ENCODE results near the gene USP9X. TPM values are rescaled to one million over a fixed set of nuclear protein-coding genes. Genes with fewer than 3 reads are reported as not detected.

USP9X gene
- total RNA-seq, 4 donors from 2014 or later: 90.3 to 120 (median 110) TPM

GRCh38 chrX:41167888-41168287 is 82.6 kb downstream of the USP9X start:
- ATAC-seq (no peak), DNase-seq (no peak)
- intact Hi-C loops (cut with DNase I; ENCODE audit: low total_unique reads): no loop called here
- peaks cover 0 to 2% of the 10 kb centered on the region in 2 donors for H3K4me1 ChIP-seq
- no peaks in the 10 kb centered on the region for H3K9me3 ChIP-seq
- H3K27me3 ChIP-seq: no peaks in the 10 kb centered on the region
- peaks cover 0 to 57% of the 10 kb centered on the region in 2 donors for H3K36me3 ChIP-seq
- peak overlapping the region in 1 of 4 donors; percentile 4 for H3K27ac ChIP-seq
- in situ Hi-C loops (cut with MboI; ENCODE audit: low sequenced_read_pairs in 4 of 4): no loop called here
- no peak overlapping the region for H3K4me3 ChIP-seq
- no peak for TF ChIP-seq POLR2A (IDR thresholded peaks at IDR 0.05)
- TF ChIP-seq CTCF (IDR thresholded peaks at IDR 0.05 in 4 of 5, conservative IDR thresholded peaks at IDR 0.05 in 1 of 5): no peak

- H3K4me3 ChIP-seq: no peak overlapping the region
- in situ Hi-C loops (cut with MboI; ENCODE audit: low sequenced_read_pairs in 4 of 4) (no loop called here), intact Hi-C loops (cut with DNase I; ENCODE audit: low total_unique reads) (loop anchor here (10.0 kb wide), 1 partner anchor 59 kb away; no protein-coding TSS in a partner anchor)
- H3K4me1 ChIP-seq: peaks cover 0 to 4% of the 10 kb centered on the region in 2 donors
- H3K27me3 ChIP-seq: no peaks in the 10 kb centered on the region
- no peaks in the 10 kb centered on the region for H3K9me3 ChIP-seq
- no peak overlapping the region for H3K27ac ChIP-seq
- no peak for DNase-seq
- peaks cover 0 to 29% of the 10 kb centered on the region in 2 donors for H3K36me3 ChIP-seq
- TF ChIP-seq CTCF (IDR thresholded peaks at IDR 0.05 in 4 of 5, conservative IDR thresholded peaks at IDR 0.05 in 1 of 5) (no peak), POLR2A (IDR thresholded peaks at IDR 0.05) (no peak)
- ATAC-seq: no peak
Measured at GRCh38 chrX:41176263-41176662, 91.0 kb downstream of the USP9X start.

- ATAC-seq: no peak
- intact Hi-C loops (cut with DNase I; ENCODE audit: low total_unique reads) (loop anchor here (10.0 kb wide), 1 partner anchor 58 kb away; no protein-coding TSS in a partner anchor), in situ Hi-C loops (cut with MboI; ENCODE audit: low sequenced_read_pairs in 4 of 4) (no loop called here)
- H3K4me3 ChIP-seq: no peak overlapping the region
- no peak overlapping the region for H3K27ac ChIP-seq
- TF ChIP-seq POLR2A (IDR thresholded peaks at IDR 0.05) (no peak), CTCF (IDR thresholded peaks at IDR 0.05 in 4 of 5, conservative IDR thresholded peaks at IDR 0.05 in 1 of 5) (no peak)
- no peaks in the 10 kb centered on the region for H3K9me3 ChIP-seq
- DNase-seq: no peak
- peaks cover 0 to 21% of the 10 kb centered on the region in 2 donors for H3K36me3 ChIP-seq
- no peaks in the 10 kb centered on the region for H3K27me3 ChIP-seq
- H3K4me1 ChIP-seq: peaks cover 0 to 4% of the 10 kb centered on the region in 2 donors
Measured at GRCh38 chrX:41177297-41177696, 92.1 kb downstream of the USP9X start.

- peaks cover 0 to 4% of the 10 kb centered on the region in 2 donors for H3K4me1 ChIP-seq
- no peak overlapping the region for H3K27ac ChIP-seq
- ATAC-seq: no peak
- intact Hi-C loops (cut with DNase I; ENCODE audit: low total_unique reads): loop anchor here (10.0 kb wide), 1 partner anchor 57 kb away; no protein-coding TSS in a partner anchor
- DNase-seq: no peak
- in situ Hi-C loops (cut with MboI; ENCODE audit: low sequenced_read_pairs in 4 of 4): no loop called here
- no peak for TF ChIP-seq POLR2A (IDR thresholded peaks at IDR 0.05)
- no peak for TF ChIP-seq CTCF (IDR thresholded peaks at IDR 0.05 in 4 of 5, conservative IDR thresholded peaks at IDR 0.05 in 1 of 5)
- no peak overlapping the region for H3K4me3 ChIP-seq
- H3K27me3 ChIP-seq: no peaks in the 10 kb centered on the region
- peaks cover 0 to 14% of the 10 kb centered on the region in 2 donors for H3K36me3 ChIP-seq
- H3K9me3 ChIP-seq: no peaks in the 10 kb centered on the region
Measured at GRCh38 chrX:41178201-41178600, 93.0 kb downstream of the USP9X start.

All from gastrocnemius medialis (tissue), 4 donors.